NOMO-1 treated with DMSO at 0.1 percent for 48 hours (cell line): ENCODE data around the gene FHDC1.
A peak's percentile ranks its signal among the peaks of the same experiment; 100 is the strongest.
"Not testable (repeated sequence)": the region's sequence is repeated elsewhere in the genome, so short reads cannot be mapped to it uniquely, and the experiment has no call there.

Experiments
- DNase-seq: peaks from one replicate; lab custom pipeline; 2025; ENCODE audit not compliant: unreplicated experiment; lab: John Stamatoyannopoulos, UW

Gene FHDC1

GRCh38 chr4:152935631-152936445 is at the start of gene FHDC1:
Gene FHDC1, plus strand, starts transcription at chr4:152936323. Its CDS starts 6,735 bp downstream, at chr4:152943058.
- peak; percentile 22 for DNase-seq

DNA sequence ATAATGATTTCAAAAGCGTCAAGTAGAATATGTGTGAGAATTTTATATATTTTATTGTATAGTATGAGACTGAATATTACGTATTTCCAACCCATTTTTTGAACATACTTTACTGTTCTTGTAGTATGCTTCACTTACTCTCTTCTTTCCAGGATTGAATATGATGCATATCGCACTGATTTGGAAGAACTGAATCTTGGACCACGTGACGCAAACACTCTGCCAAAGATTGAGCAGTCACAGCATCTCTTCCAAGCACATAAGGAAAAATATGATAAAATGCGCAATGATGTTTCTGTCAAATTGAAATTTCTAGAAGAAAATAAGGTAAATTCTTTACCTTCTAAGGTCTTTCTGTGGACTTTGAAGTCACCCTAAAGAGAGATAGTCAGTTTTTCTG is 48.1 kb upstream of the FHDC1 start:
- no peak for DNase-seq

DNA sequence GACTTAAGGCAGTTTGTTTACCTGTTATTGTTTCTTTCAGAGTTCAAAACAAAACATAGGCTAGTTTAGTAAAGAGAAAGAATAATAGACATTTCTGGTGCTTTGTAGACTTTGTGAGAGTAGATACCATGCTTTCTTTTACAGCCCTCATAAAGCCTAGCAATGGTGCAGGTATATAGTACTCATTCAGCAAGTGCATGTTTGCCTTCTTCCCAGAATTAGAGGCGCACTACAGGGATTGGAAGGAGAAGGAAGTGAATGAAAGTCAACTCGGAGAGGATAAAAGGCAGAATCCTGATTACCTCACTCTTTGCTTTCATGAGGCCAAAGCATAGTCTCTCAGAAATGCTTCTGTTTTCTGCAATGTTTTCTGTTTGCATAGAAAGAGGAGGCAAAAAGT is 43.1 kb upstream of the FHDC1 start:
- DNase-seq = no peak

DNA sequence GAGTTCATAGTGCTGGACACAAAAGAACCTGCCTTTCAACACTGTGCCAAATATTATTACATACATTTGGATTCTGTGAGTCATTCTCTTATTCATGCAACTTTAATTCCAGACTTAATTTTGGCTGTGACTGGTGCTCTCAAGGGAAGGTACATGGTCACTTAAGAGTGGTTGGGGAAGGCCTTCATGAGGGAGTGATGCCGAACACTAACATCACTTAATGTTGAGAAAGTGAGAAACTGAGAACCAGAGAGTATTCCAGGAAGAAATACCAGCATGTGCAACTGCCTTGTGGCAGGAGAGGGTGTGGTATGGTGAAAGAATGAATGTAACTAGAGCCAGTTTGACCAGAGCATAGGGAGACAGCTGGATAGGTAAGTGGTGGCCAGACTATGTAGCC is 41.5 kb upstream of the FHDC1 start:
- DNase-seq = no peak

DNA sequence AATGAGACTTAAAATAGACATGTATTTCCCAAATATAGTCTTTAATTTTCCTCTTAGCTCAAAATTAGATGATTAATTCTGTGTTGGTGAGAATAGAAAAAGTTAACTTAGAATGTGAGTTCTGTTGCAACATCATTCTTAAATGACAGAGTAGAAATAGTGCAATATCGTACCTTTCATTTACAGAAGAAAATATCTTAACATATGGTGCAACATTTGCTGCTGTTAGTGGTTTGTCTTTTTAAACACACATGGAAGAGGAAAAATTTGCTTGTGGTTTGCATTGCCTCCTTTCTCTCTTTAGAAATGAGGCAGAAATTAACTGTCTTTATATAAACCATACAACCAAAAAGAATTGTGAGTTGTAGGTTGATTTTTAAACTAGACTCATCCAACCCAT is 39.3 kb upstream of the FHDC1 start:
- DNase-seq = peak; percentile 79

DNA sequence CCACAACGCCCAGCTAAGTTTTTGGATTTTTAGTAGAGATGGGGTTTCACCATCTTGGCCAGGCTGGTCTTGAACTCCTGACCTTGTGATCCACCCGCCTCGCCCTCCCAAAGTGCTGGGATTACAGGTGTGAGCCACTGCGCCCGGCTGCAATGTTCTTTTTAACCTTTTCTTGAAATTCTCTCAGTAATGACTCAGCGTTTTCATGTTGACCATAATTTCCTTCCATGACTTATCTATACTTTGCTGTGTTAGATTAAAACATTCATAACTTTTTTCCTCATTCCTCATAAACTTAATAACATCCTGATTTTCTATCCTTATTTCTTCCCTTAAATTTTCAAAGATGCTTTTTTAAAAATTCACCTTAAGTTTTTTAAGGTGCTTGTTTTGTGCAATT is 38.0 kb upstream of the FHDC1 start:
- not testable (repeated sequence) for DNase-seq

- no peak for DNase-seq
These were observed 37.5 kb upstream of the FHDC1 start for GRCh38 chr4:152898606-152899005.

- no peak for DNase-seq
These were observed 35.7 kb upstream of the FHDC1 start for GRCh38 chr4:152900395-152900794.

DNA sequence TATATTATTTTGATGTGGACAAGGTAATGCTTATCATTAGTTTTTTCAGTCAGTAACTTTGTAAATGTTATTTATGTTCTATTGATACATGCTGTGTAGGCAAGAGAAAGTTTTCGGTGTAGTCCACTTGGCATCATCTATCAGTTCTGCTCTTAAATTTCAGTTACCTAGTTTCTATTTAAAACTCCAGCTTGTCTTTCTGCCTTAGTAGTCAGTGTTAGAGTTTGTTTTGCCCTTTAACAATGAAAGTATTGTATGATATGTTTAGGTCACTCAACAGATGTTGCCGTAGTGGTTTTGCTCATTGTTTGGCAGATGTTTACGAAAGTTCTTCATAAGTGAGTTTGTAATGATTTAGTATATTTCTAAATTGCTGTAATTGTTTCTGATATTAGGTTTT is 34.9 kb upstream of the FHDC1 start:
- no peak for DNase-seq

DNA sequence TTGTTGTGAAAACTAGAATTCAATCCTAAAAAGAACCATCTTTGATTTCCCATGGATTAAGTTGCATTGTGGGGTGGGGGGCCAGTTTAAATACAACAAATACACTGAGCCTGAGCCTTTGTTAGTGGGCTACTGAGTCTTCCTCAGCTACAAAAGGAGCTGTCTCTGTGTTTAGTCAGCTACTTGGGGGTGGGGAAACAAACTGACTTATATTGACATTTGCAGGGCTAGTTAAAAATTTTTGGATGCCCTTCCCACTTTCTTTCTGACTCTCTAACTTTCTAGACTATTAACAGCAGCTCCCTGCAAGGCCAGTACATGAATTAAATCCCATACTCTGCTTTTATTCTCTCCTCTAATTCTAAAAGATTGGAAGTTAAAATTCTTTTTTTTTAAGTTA is 32.5 kb upstream of the FHDC1 start:
- no peak for DNase-seq

DNA sequence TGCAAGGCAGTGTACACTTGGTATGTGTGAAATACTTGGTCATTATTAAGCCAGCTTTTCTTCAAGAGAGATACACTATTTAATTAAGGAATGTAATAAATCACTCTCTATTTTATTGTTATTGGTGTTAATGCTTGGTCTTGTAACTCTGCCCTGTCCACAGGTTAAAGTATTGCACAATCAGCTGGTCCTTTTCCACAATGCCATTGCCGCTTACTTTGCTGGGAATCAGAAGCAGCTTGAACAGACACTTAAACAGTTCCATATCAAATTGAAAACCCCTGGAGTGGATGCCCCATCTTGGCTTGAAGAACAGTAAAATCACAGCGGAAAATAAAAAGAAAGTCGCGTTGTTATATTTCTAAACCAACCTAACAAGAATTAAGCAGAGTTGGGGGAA is 26.2 kb upstream of the FHDC1 start:
- no peak for DNase-seq

GRCh38 chr4:152910521-152910920 is 25.6 kb upstream of the FHDC1 start:
- no peak for DNase-seq

DNA sequence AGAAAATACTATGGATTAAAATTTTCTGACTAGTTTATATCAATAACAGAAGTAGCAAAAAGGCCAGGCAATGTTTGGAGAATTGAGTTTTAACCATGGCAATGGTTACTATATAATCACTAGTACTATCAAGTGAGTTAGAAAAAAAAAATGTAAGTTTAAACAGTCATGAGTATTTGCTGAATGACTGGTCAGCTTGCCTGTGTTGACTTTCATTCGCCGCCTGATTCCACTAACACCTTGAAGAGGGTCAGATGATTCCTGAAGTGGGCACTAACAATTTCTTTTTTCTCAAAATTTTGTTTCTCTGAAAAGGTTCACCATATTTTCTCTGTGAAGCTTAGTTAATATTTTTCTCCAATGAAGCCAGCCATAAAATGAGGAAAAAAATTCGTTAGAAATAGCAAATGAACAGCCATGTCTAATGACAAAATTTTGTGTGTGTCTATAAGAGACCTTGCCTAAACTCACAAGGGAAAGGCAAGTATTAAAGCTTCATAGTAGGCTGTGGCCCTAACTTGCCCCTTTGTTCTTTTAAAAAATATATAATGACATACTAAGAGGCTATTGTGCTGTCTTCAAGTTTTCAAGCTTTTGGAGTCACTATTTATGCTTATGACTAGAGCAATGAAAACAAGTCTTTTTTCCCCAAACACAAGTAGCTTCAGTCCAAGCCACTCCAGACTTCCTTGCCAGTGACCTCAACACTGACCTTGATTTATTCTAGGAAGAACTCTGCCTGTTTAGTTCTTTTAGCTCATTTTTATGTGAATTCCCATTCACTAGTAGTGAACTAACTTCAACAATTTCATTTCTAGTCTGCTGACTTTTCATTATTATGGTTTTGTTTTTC is 18.4 kb upstream of the FHDC1 start:
- DNase-seq = no peak

DNA sequence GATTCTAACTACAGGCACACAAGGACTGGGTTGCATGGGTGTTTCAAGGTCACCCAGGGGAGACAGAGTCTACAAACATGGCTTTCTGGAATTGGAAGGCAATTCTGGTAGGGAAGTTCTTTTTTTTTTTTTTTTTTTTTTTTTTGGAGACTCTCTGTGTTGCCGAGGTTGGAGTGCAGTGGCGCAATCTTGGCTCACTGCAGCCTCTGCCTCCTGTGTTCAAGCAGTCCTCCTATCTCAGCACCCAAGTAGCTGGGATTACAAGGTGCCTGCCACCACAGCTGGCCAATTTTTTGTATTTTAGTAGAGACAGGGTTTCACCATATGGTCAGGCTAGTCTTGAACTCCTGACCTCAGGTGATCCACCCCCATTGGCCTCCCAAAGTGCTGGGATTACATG is 16.3 kb upstream of the FHDC1 start:
- DNase-seq = no peak

DNA sequence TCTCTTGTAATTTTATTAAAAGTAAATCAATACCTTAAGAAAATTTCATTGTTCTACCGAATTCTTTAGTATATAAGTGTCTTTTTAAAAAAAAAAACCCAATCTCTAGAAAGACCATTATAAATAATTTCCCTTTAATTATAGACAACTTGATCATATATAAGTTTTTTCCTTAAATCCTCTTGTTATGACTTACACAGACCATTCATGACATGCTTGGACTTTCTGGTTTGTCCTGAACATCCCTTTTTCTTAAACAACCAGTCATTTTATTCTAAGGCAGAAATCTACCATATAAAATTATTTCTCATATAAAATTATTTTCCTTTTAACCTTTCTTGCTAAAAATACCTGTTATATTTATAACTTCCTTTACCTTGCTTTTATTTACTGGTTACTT is 15.4 kb upstream of the FHDC1 start:
- no peak for DNase-seq

DNA sequence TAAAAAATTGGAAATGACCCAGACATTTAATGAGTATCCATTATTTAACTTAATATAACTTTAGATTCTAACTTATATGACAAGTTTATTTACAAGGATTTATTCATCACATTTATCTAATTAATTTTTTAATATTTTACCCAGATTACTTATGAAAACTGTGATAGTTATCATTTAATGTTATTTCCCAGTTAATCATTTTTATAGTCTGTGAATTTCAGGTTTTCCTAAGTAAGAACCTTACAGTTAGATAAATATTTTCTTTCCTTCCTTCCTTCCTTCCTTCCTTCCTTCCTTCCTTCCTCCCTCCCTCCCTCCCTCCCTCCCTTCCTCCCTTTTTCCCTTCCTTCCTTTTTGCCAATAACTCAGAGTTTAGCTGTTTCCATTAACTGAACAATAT is 14.8 kb upstream of the FHDC1 start:
- no peak for DNase-seq

DNA sequence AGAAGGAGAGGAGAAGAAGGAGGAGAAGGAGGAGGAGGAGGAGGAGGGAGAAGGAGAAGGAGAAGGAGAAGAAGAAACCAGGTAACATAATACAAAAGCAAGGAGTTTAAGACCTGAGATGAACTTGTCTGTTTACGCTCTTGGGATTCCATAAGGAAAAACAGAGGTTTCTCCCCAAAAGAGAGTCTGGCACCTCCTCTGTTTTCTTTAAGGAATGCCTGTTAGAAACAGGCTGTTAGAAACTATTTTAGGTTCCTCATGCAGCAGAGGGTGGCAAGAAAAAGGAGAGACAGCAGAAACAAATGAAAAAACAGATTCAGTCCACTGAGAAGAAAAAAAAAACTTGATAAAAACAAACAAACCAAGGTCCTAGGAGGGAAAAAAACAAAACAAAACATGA is 10.3 kb upstream of the FHDC1 start:
- DNase-seq = no peak

GRCh38 chr4:152926959-152927358 is 9.2 kb upstream of the FHDC1 start:
- no peak for DNase-seq

- DNase-seq = peak; percentile 59
These were observed 8.4 kb upstream of the FHDC1 start for GRCh38 chr4:152927737-152928136.

GRCh38 chr4:152928286-152928685 is 7.8 kb upstream of the FHDC1 start:
- DNase-seq = no peak

GRCh38 chr4:152929888-152930287 is 6.2 kb upstream of the FHDC1 start:
- no peak for DNase-seq

GRCh38 chr4:152935143-152935542 is 980 bp upstream of the FHDC1 start:
- no peak for DNase-seq
